HG02763 (cell line): Measurements from ENCODE around the gene RHOD.

Source experiments
- ATAC-seq: cut with Tn5 transposase; IDR thresholded peaks from one replicate; pipeline ENCODE4 v1.9.1; 2021; ENCODE audit warnings: mild to moderate bottlenecking, moderate library complexity; ENCODE audit not compliant: unreplicated experiment

Gene RHOD

GRCh38 chr11:67058506-67058905 is 1.9 kb downstream of the RHOD start:
- no peak for ATAC-seq

GRCh38 chr11:67059671-67060070 is 3.0 kb downstream of the RHOD start:
- no peak for ATAC-seq

GRCh38 chr11:67060111-67060522 is 3.5 kb downstream of the RHOD start:
- no peak for ATAC-seq

- ATAC-seq: no peak
Observed at GRCh38 chr11:67062526-67063373, 6.1 kb downstream of the RHOD start.

GRCh38 chr11:67066333-67066709 is 9.7 kb downstream of the RHOD start:
- ATAC-seq: no peak

GRCh38 chr11:67071420-67072284 is 15.0 kb downstream of the RHOD start:
- ATAC-seq: no peak

GRCh38 chr11:67072295-67072694 is 15.6 kb downstream of the RHOD start:
- no peak for ATAC-seq

GRCh38 chr11:67073908-67074307 is 17.3 kb downstream of the RHOD start:
- ATAC-seq: no peak

- no peak for ATAC-seq
Observed at GRCh38 chr11:67076202-67076601, 19.6 kb downstream of the RHOD start.

- no peak for ATAC-seq
Observed at GRCh38 chr11:67079065-67079705, 22.5 kb downstream of the RHOD start.

GRCh38 chr11:67082071-67082791 is 25.6 kb downstream of the RHOD start:
- ATAC-seq: no peak

- no peak for ATAC-seq
Observed at GRCh38 chr11:67083786-67084366, 27.2 kb downstream of the RHOD start.

- ATAC-seq: no peak
Observed at GRCh38 chr11:67085617-67086016, 29.0 kb downstream of the RHOD start.

- no peak for ATAC-seq
Observed at GRCh38 chr11:67090717-67091116, 34.1 kb downstream of the RHOD start.

- ATAC-seq: no peak
Observed at GRCh38 chr11:67095214-67095507, 38.5 kb downstream of the RHOD start.

GRCh38 chr11:67098799-67099429 is 42.3 kb downstream of the RHOD start:
- ATAC-seq: no peak

- ATAC-seq: no peak
Observed at GRCh38 chr11:67099831-67100324, 43.2 kb downstream of the RHOD start.

GRCh38 chr11:67102664-67103063 is 46.0 kb downstream of the RHOD start:
- ATAC-seq: no peak

- ATAC-seq: no peak
Observed at GRCh38 chr11:67105964-67106363, 49.3 kb downstream of the RHOD start.

- no peak for ATAC-seq
Observed at GRCh38 chr11:67111261-67111660, 54.6 kb downstream of the RHOD start.
